IPS-15b (cell line): ENCODE data around the gene EML4.
"Not testable (repeated sequence)": the region's sequence is repeated elsewhere in the genome, so short reads cannot be mapped to it uniquely, and the experiment has no call there.

ENCODE experiments used
- H3K27me3 ChIP-seq: one replicate; pipeline ENCODE4 v1.6.1; 2013; ENCODE audit warnings: low read length; ENCODE audit not compliant: control insufficient read depth, insufficient read depth
- H3K36me3 ChIP-seq: one replicate; pipeline ENCODE4 v1.6.1; 2013; ENCODE audit warnings: low read length; ENCODE audit not compliant: control insufficient read depth, insufficient read depth
- H3K4me1 ChIP-seq: one replicate; pipeline ENCODE4 v1.6.1; 2013; ENCODE audit warnings: mild to moderate bottlenecking, low read length; ENCODE audit not compliant: control insufficient read depth, insufficient read depth
- H3K4me3 ChIP-seq: one replicate; pipeline ENCODE4 v1.5.1; 2013; ENCODE audit warnings: low read depth, low read length
- H3K9ac ChIP-seq: one replicate; pipeline ENCODE4 v1.6.1; 2013; ENCODE audit warnings: low read depth, mild to moderate bottlenecking, low read length
- H3K9me3 ChIP-seq: one replicate; pipeline ENCODE4 v1.6.1; 2013; ENCODE audit warnings: mild to moderate bottlenecking, low read length; ENCODE audit not compliant: control insufficient read depth, insufficient read depth

The EML4 gene, protein sequence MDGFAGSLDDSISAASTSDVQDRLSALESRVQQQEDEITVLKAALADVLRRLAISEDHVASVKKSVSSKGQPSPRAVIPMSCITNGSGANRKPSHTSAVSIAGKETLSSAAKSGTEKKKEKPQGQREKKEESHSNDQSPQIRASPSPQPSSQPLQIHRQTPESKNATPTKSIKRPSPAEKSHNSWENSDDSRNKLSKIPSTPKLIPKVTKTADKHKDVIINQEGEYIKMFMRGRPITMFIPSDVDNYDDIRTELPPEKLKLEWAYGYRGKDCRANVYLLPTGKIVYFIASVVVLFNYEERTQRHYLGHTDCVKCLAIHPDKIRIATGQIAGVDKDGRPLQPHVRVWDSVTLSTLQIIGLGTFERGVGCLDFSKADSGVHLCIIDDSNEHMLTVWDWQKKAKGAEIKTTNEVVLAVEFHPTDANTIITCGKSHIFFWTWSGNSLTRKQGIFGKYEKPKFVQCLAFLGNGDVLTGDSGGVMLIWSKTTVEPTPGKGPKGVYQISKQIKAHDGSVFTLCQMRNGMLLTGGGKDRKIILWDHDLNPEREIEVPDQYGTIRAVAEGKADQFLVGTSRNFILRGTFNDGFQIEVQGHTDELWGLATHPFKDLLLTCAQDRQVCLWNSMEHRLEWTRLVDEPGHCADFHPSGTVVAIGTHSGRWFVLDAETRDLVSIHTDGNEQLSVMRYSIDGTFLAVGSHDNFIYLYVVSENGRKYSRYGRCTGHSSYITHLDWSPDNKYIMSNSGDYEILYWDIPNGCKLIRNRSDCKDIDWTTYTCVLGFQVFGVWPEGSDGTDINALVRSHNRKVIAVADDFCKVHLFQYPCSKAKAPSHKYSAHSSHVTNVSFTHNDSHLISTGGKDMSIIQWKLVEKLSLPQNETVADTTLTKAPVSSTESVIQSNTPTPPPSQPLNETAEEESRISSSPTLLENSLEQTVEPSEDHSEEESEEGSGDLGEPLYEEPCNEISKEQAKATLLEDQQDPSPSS

DNA sequence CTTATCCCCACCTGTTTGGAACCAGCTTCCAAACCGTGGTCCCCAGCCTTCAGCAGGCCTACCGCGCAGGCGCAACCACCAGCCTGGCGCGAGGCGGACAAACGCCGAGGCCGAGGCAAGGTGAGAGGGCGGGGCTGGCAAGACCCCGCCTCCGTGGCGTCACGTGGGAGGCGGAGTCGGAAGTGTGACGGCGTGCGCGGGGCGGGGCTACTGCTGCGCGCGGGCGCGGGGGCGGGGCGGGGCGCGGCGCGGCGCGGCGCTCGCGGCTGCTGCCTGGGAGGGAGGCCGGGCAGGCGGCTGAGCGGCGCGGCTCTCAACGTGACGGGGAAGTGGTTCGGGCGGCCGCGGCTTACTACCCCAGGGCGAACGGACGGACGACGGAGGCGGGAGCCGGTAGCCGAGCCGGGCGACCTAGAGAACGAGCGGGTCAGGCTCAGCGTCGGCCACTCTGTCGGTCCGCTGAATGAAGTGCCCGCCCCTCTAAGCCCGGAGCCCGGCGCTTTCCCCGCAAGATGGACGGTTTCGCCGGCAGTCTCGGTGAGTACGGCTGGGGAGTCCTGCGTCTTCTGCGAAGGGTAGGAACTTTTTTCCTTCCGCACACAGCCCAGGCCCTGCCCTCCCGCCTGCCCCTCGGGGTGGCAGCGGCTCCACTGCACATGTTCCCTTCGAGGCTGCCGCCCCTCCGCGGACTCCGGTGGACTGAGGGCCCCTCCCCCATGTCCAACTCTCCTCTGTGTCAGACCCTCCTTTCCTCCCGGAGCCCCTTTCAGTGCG is at the start of gene EML4:
Gene EML4, plus strand, starts transcription at position 254 of the 774 bp plus-strand sequence. Its CDS starts 259 bp downstream, at position 513.
- Histone ChIP-seq H3K36me3 (no peaks in the 10 kb centered on the region), H3K9me3 (no peaks in the 10 kb centered on the region), H3K9ac (peak within 1 kb of the TSS; percentile 77), H3K27me3 (no peaks in the 10 kb centered on the region), H3K4me3 (peak within 1 kb of the TSS; percentile 91), H3K4me1 (peaks cover 17% of the 10 kb centered on the region)

DNA sequence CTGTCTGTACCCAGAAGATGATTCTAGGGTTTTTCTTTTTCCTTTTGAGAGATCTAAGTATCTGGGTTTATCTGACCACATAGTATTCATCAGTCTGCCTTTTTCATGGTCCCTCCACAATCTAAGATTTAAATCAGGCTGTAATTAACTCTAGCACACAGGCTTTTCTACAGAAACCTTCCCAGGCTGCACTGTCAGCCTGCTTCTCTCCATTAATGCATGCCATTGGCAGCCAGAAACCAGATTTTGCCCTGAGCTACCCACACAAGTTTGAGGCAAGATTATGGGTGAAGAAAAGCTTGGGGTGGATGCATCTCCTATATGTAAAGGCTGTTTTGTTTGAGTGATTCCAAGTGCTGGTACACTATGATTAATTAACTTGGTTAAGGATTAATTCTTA is 45.7 kb upstream of the EML4 start:
- H3K4me3 ChIP-seq = no peak overlapping the region
- H3K36me3 ChIP-seq = no peaks in the 10 kb centered on the region
- H3K4me1 ChIP-seq = peaks cover 7% of the 10 kb centered on the region
- no peaks in the 10 kb centered on the region for H3K9me3 ChIP-seq
- H3K27me3 ChIP-seq = no peaks in the 10 kb centered on the region
- no peak overlapping the region for H3K9ac ChIP-seq

DNA sequence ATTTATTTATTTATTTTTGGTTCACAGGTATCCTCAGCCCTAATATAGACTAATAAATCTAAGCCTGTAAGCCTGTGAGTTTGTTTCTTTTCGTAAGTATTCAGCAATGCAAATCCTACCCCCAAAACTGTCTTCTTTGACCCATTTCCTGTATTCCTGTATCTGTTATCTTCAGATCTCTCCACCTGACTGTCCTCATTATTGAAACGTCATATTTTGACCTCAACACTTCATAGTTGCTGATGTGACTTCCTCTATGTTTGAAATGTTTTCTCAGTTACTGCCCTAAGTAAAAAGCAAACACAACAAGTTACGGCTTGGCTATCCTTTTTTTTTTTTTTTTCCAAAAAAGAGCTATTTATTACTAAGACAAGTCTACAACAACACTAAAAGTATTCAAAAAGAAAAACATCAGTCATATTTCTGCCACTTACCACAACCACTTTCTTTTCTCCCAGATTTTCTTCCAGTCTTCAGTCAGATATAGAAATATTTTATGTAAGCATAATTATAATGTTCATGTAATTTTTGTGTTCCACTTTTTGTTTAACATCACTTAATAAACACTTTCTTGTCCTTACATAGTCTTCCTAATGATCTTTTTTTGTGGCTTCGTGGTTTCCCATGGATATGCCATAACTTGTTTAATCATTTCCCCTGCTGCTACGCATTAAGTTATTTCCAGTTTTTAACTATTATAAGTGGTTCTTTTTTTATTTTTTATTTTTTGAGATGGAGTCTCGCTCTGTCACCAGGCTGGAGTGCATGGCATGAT is 45.0 kb upstream of the EML4 start:
- H3K9me3 ChIP-seq = no peaks in the 10 kb centered on the region
- H3K27me3 ChIP-seq = no peaks in the 10 kb centered on the region
- no peaks in the 10 kb centered on the region for H3K36me3 ChIP-seq
- H3K9ac ChIP-seq = no peak overlapping the region
- H3K4me1 ChIP-seq = peaks cover 7% of the 10 kb centered on the region
- no peak overlapping the region for H3K4me3 ChIP-seq

DNA sequence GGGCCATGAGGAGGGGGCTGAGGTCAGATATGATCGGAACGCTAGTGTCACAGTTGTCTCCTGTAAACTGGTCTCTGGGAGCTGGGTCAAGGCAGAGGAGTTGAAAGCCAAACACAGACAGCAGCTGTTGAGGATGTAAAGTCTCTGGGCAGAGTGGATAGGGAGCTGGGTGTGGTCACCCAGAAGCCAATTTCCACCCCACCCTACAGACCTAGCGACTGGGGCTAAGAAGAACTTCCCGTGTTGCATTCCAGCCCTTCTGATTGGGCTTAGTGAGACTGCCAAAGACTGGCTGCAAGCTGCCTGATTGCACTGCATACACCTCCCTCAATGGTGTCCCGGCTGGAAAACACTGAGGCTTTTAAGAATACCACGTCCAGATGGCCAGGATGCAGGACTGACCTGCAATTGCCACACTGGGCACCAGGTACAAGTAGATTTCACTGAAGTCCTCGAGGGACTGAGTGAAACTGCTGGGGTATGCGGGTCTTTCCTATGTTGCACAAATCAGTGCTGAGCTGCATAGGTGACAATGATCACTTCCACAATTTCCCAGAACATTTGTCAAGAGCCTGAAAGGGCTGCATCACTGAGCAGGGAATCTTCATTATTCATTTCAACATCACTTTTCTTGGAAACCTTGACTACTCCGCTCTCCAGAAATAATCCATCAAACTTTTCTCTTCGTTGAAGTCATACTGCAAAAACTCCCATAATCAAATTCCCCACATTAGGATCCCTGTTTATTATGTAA is 43.1 kb upstream of the EML4 start:
- Histone ChIP-seq H3K9me3 (no peaks in the 10 kb centered on the region), H3K27me3 (no peaks in the 10 kb centered on the region), H3K9ac (no peak overlapping the region), H3K4me3 (no peak overlapping the region), H3K36me3 (no peaks in the 10 kb centered on the region), H3K4me1 (peaks cover 7% of the 10 kb centered on the region)

DNA sequence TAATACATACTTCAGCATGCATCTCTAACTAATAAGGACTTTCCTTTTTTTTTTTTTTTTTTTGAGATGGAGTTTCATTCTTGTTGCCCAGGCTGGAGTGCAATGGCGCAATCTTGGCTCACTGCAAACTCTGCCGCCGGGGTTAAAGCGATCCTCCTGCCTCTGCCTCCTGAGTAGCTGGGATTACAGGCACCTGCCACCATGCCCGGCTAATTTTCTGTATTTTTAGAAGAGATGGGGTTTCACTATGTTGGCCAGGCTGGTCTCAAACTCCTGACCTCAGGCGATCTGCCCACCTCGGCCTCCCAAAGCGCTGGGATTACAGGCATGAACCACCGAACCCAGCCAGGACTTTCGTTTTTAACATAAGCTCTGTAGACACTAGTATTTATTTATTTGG is 42.3 kb upstream of the EML4 start:
- H3K9ac ChIP-seq, H3K9me3 ChIP-seq, H3K4me3 ChIP-seq, H3K36me3 ChIP-seq, H3K27me3 ChIP-seq, H3K4me1 ChIP-seq: not testable (repeated sequence)

DNA sequence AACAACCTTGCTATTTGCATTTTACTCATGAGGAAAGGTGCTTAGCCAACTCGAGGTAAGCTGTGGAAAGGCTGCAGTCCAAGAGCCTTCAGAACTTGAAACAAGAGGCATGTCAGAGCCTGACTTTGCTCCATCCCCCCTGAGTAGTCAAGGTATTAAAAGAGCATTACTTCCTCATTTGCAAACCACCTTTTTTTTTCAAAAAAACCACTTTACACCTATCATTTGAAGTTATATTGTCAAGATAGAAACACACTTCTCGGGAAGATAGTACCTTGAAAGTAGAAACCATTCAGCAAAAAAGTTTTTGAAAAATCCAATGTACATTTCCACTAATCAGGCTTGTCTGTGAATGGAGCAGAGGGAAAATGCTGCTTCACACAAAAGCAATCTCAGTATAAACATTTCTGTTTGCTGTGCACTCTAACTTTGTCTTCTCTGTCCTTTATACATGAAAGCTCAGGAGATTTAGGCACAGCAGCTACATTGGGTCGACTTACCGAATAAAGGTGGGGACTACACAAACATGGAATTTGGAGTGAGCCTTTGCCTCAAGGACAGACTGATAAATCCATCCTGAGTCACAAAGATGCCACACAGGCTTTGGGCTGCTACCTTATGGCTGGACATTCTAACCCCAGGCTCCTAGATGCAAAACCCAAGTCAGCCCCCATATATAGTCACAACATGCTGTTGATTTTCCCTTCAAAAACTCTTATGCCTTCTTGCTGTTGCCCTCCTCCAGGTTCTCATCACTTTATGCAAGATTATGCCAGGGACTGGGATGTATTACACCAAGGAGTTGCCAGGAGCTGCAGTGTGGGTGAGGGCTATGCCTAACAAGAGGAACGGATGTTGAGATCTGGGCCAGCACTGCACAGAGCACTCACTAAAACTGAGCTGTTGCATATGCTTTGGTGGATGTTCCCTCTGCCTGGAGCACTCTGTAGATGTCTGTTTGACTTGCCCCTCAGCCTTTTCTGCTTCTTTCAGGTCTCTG is 41.4 kb upstream of the EML4 start:
- no peak overlapping the region for H3K4me3 ChIP-seq
- H3K27me3 ChIP-seq = peaks cover 3% of the 10 kb centered on the region
- no peaks in the 10 kb centered on the region for H3K36me3 ChIP-seq
- peaks cover 12% of the 10 kb centered on the region for H3K4me1 ChIP-seq
- no peaks in the 10 kb centered on the region for H3K9me3 ChIP-seq
- no peak overlapping the region for H3K9ac ChIP-seq

DNA sequence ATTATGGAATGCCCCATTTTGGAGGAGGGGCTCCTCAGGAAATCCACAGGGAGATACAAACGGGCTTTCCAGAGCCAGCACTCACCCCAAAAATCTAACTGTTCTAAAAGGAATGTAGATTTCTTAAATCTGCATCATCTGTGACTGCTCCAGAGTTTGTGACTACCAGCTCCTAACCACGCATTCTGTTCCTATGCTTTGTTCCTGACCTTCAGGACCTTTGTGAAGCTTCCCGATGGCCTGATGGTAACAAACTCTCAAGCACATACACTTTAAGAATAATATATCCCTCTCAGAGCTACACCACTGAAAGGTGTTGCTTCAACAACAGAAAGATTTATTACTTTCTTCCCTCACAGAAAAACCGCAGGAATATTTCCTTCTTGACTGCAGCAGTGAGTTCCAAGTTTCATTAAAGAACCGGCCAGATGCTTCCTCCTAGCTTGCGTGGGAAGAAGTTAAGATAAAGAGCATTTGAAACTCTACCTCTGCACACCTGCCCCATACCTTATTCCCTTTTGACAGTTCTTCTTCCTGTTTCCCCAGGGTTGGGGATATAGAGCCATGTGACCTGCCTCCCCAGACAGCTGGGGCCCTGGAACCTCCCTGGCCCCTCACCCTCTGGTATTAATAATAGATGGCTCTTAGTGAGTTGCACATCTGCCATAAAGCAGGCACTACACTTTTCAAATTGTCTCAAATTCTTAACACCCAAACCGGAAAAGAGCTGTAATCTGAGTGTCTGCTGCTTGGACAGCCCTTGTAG is 40.2 kb upstream of the EML4 start:
- no peaks in the 10 kb centered on the region for H3K36me3 ChIP-seq
- H3K27me3 ChIP-seq = peaks cover 12% of the 10 kb centered on the region
- no peak overlapping the region for H3K4me3 ChIP-seq
- peaks cover 22% of the 10 kb centered on the region for H3K4me1 ChIP-seq
- H3K9me3 ChIP-seq = no peaks in the 10 kb centered on the region
- H3K9ac ChIP-seq = no peak overlapping the region

DNA sequence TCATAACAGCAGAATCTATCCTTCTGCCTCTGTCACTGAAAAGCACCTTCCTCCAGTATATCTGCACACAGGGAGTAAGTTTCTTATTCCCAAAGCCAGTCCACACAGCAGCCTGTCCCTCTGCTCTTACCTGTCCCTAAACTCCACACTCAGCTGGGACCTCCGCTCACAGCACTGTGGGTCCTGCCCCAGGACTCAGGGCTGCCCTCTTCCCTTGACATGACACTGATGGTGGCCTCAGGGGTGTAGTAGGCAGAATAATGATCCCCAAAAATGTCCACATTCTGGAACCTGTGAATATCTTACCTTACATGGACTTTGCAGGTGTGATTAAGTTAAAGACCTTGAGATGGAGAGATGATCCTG is 39.7 kb upstream of the EML4 start:
- no peak overlapping the region for H3K4me3 ChIP-seq
- H3K36me3 ChIP-seq = no peaks in the 10 kb centered on the region
- no peak overlapping the region for H3K9ac ChIP-seq
- H3K27me3 ChIP-seq = peaks cover 12% of the 10 kb centered on the region
- peaks cover 22% of the 10 kb centered on the region for H3K4me1 ChIP-seq
- no peaks in the 10 kb centered on the region for H3K9me3 ChIP-seq

DNA sequence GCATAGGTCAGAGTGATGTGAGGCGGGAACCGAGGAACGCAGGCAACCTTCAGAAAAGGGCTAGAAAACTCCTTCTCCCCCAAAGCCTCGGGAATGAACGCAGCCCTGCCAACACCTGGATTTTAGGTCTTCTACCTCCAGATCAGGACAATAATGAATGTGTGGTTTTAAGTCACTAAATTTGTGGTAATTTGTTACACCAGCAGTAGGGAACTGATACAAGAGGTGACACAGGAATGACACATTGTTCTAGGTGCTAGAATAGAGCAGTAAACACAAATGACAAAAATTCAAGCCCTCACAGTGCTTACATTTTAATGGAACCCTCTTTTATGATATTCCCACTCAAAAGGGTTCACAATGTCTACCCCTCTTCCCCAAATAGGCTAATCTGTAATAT is 39.2 kb upstream of the EML4 start:
- peaks cover 12% of the 10 kb centered on the region for H3K27me3 ChIP-seq
- no peaks in the 10 kb centered on the region for H3K9me3 ChIP-seq
- H3K36me3 ChIP-seq = no peaks in the 10 kb centered on the region
- H3K4me3 ChIP-seq = no peak overlapping the region
- peaks cover 22% of the 10 kb centered on the region for H3K4me1 ChIP-seq
- no peak overlapping the region for H3K9ac ChIP-seq
